ENCODE measurements around the gene TRIM46. TPM values are rescaled to one million over a fixed set of nuclear protein-coding genes. Genes with fewer than 3 reads are reported as not detected.
"Not testable (repeated sequence)": the region's sequence is repeated elsewhere in the genome, so short reads cannot be mapped to it uniquely, and the experiment has no call there.

TRIM46 gene
- total RNA-seq, 4 donors from 2014 or later: 6.0 to 20.4 (median 12.7) TPM

GRCh38 chr1:155208541-155209311 is 35.1 kb downstream of the TRIM46 start, which contains the start of gene MTX1:
Gene MTX1, plus strand, starts transcription at chr1:155208695. Its CDS starts 110 bp downstream, at chr1:155208805.
- WGBS, 2 donors: 0% methylated on average over 29 to 47 of the region's 64 CpGs
- Histone ChIP-seq H3K36me3 (peaks cover 0 to 35% (median 5%) of the 10 kb centered on the region in 3 donors), H3K27me3 (no peaks in the 10 kb centered on the region), H3K4me3 (peak within 1 kb of the TSS; percentile 69 to 97 (median 86)), H3K4me1 (peaks cover 0 to 46% (median 23%) of the 10 kb centered on the region in 4 donors), H3K27ac (peak within 1 kb of the TSS; percentile 97 to 100 (median 100)), H3K9me3 (no peaks in the 10 kb centered on the region)
- DNase-seq (ENCODE audit: low spot score in 2 of 2): peak; percentile 84 to 86
- TF ChIP-seq, protein P1, sequence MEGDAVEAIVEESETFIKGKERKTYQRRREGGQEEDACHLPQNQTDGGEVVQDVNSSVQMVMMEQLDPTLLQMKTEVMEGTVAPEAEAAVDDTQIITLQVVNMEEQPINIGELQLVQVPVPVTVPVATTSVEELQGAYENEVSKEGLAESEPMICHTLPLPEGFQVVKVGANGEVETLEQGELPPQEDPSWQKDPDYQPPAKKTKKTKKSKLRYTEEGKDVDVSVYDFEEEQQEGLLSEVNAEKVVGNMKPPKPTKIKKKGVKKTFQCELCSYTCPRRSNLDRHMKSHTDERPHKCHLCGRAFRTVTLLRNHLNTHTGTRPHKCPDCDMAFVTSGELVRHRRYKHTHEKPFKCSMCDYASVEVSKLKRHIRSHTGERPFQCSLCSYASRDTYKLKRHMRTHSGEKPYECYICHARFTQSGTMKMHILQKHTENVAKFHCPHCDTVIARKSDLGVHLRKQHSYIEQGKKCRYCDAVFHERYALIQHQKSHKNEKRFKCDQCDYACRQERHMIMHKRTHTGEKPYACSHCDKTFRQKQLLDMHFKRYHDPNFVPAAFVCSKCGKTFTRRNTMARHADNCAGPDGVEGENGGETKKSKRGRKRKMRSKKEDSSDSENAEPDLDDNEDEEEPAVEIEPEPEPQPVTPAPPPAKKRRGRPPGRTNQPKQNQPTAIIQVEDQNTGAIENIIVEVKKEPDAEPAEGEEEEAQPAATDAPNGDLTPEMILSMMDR (IDR thresholded peaks at IDR 0.05): peak in 1 of 5 experiments; percentile 46
- TF ChIP-seq POLR2A (IDR thresholded peaks at IDR 0.05) (peak; percentile 4 to 64), EP300 (IDR thresholded peaks at IDR 0.05) (peak; percentile 73 to 90)

DNA sequence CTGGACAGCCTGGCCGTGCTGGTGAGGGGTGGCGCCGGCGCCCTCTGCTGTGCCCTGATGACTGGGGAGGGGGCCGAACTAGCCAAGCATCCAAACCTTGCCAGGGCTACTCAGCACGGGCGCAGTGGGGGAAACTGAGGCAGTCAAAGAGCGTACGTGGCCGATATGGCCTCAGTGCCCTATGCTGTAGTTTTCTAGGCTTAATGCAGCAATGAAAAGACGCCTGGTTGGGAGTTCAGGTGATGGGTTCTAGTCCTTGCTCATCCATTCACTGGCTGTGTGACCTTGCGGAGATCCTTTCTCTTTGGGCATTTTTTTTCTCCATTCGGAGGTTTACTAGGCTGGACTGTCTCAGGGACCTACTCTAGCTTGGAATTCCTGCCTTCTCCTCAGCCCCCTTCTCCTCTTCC is 35.7 kb downstream of the TRIM46 start:
- no peaks in the 10 kb centered on the region for H3K9me3 ChIP-seq
- peak overlapping the region; percentile 69 to 97 (median 86) for H3K4me3 ChIP-seq
- peaks cover 0 to 31% (median 5%) of the 10 kb centered on the region in 3 donors for H3K36me3 ChIP-seq
- H3K27me3 ChIP-seq: no peaks in the 10 kb centered on the region
- TF ChIP-seq EP300 (IDR thresholded peaks at IDR 0.05) (no peak), POLR2A (IDR thresholded peaks at IDR 0.05) (no peak)
- TF ChIP-seq, protein P1 (IDR thresholded peaks at IDR 0.05): no peak
- H3K4me1 ChIP-seq: peaks cover 0 to 46% (median 23%) of the 10 kb centered on the region in 4 donors
- DNase-seq (ENCODE audit: low spot score in 2 of 2): no peak
- 3 to 6% methylated on average over 9 to 13 of the region's 13 CpGs for WGBS, 2 donors
- H3K27ac ChIP-seq: peak overlapping the region; percentile 97 to 100 (median 100)

DNA sequence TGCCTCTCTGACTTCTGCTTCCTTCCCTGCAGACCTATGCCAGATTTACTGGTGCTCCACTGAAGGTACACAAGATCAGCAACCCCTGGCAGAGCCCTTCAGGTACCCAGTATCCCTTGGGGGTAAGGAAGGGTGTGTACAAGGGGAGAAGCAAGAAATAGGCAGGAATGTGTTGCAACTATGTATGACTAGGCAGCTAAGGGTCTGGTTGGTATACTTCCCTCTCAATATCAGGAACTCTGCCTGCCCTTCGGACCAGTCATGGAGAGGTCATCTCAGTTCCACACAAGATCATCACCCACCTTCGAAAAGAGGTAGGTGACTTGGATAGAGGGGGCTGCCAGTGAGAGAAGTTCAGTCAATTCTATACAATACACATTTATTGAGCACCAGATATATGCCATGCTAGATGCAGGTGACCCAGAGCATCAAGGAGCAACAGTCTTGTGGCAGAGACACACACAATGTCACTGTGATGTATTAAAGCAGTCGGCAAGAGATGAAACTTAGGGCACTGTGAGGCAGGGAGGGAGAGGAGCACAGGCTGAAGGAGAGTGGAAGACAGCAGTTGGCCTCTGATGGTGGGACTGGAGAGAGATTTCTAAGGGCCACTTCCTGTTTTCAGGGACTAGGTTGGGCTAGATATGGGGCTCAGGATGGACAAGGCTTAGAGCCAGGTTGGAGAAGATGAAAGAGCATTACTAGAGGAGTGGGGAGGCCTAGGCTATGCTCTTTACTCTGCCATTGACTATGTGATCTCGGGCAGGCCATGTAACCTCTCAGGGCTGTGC is 36.9 kb downstream of the TRIM46 start:
- no peaks in the 10 kb centered on the region for H3K9me3 ChIP-seq
- TF ChIP-seq EP300 (IDR thresholded peaks at IDR 0.05) (no peak), POLR2A (IDR thresholded peaks at IDR 0.05) (no peak)
- TF ChIP-seq, protein P1 (IDR thresholded peaks at IDR 0.05): no peak
- H3K4me3 ChIP-seq: no peak overlapping the region
- DNase-seq (ENCODE audit: low spot score in 2 of 2): no peak
- H3K36me3 ChIP-seq: peaks cover 0 to 32% (median 0%) of the 10 kb centered on the region in 3 donors
- WGBS, 2 donors: 79 to 82% methylated on average over 4 of the region's 4 CpGs
- no peaks in the 10 kb centered on the region for H3K27me3 ChIP-seq
- peak overlapping the region in 1 of 4 donors; percentile 100 for H3K27ac ChIP-seq
- H3K4me1 ChIP-seq: peaks cover 0 to 42% (median 23%) of the 10 kb centered on the region in 4 donors

- 42 to 78% methylated on average over 12 to 13 of the region's 13 CpGs for WGBS, 2 donors
- not testable (repeated sequence) for DNase-seq (ENCODE audit: low spot score in 2 of 2); H3K4me3 ChIP-seq; H3K27me3 ChIP-seq; H3K27ac ChIP-seq; H3K9me3 ChIP-seq
- H3K36me3 ChIP-seq: peaks cover 0 to 41% (median 0%) of the 10 kb centered on the region in 3 donors
- peaks cover 0 to 32% (median 21%) of the 10 kb centered on the region in 4 donors for H3K4me1 ChIP-seq
Observed at GRCh38 chr1:155211381-155212050, 37.9 kb downstream of the TRIM46 start.

GRCh38 chr1:155212051-155212440 is 38.4 kb downstream of the TRIM46 start:
- not testable (repeated sequence) for H3K9me3 ChIP-seq; H3K27ac ChIP-seq; DNase-seq (ENCODE audit: low spot score in 2 of 2); H3K27me3 ChIP-seq; H3K4me3 ChIP-seq
- peaks cover 0 to 44% (median 0%) of the 10 kb centered on the region in 3 donors for H3K36me3 ChIP-seq
- H3K4me1 ChIP-seq: peaks cover 0 to 27% (median 16%) of the 10 kb centered on the region in 4 donors
- 76% methylated on average over 5 of the region's 7 CpGs; no CpG with 5 or more reads in 1 of the 2 donors for WGBS, 2 donors

DNA sequence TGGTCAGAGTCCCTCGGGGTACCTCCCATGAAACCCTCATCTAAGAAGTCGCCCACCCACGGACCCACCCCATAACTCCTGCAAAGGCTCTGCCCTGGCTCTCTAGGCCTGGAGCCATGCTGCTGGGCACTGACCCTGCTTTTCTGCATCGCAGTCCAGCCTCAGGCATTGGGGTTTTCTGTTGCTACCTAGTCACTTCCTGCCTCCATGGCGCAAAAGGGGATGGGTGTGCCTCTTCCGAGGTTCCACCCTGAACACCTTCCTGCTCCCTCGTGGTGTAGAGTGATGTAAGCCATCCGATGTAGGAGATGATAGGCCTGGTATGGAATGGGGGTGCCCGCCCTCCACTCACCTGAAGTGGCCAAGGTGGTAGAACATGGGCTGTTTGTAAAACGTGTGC is 41.1 kb downstream of the TRIM46 start:
- WGBS, 2 donors: 87 to 89% methylated on average over 3 to 7 of the region's 10 CpGs
- not testable (repeated sequence) for H3K27ac ChIP-seq; H3K9me3 ChIP-seq; DNase-seq (ENCODE audit: low spot score in 2 of 2); H3K4me3 ChIP-seq; H3K27me3 ChIP-seq
- peaks cover 0 to 20% (median 1%) of the 10 kb centered on the region in 4 donors for H3K4me1 ChIP-seq
- H3K36me3 ChIP-seq: peaks cover 0 to 51% (median 0%) of the 10 kb centered on the region in 3 donors

All from tibial nerve (tissue), 4 donors.